Activated T-cell treated with anti-CD3 and anti-CD28 coated beads for 4 hours (primary cell): ENCODE results near the gene KHNYN.
"Not testable (repeated sequence)": the region's sequence is repeated elsewhere in the genome, so short reads cannot be mapped to it uniquely, and the experiment has no call there.

Source experiments
- DNase-seq: peaks from one replicate; pipeline ENCODE4 v3.0.0-alpha.2; 2020

Gene KHNYN

GRCh38 chr14:24481622-24482324 lies 52.0 kb downstream of the KHNYN start:
- DNase-seq, result peak; percentile 3

GRCh38 chr14:24482699-24483303 lies 53.0 kb downstream of the KHNYN start:
- not testable (repeated sequence) for DNase-seq

DNA sequence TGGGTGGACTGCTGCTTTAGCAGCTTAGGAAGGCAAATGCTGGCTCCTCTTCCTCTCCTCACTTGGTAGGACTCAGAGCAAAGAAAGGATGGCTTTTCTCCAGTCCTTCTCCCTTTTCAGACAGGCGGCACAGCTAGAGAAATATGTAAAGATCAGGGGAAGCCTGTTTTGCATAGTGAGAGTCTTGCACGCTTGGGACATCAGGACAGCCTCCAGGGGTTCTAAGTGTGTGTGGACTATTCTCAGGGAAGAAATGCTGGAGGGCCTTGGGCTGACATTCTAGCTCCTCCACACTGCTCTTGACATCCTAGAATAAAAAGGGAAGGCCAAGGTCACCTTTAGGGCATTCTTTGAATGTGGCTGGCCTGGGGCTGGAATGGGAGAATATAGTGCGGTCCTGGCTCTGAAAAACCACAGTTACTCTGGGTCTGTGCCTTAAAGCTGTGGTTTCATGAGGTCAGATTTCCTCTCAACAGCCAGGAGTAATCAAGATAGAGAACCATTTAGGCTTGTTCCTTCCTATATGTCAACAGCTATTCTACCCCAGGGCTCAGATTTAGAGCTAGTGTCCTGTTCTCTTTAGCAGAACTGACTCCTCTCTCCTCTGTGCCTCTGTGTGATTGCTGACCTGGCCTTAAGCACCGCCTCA lies 54.0 kb downstream of the KHNYN start:
- no peak for DNase-seq
